Measurements from ENCODE around the gene CACNA1C. TPM values are rescaled to one million over a fixed set of nuclear protein-coding genes. Genes with fewer than 3 reads are reported as not detected.

Gene CACNA1C
- total RNA-seq, 1 donor = 16.6 TPM

GRCh38 chr12:2259369-2259768 is 206.6 kb downstream of the CACNA1C start:
- DNase-seq (ENCODE audit: low read depth) = no peak
- no peak for TF ChIP-seq CTCF (IDR thresholded peaks at IDR 0.05; ENCODE audit: insufficient read depth, low read length)
- H3K4me3 ChIP-seq (ENCODE audit: low read depth, low read length) = no peak overlapping the region

GRCh38 chr12:2260441-2260840 is 207.7 kb downstream of the CACNA1C start:
- TF ChIP-seq CTCF (IDR thresholded peaks at IDR 0.05; ENCODE audit: insufficient read depth, low read length) = no peak
- H3K4me3 ChIP-seq (ENCODE audit: low read depth, low read length) = no peak overlapping the region
- no peak for DNase-seq (ENCODE audit: low read depth)

- DNase-seq (ENCODE audit: low read depth) = no peak
- no peak for TF ChIP-seq CTCF (IDR thresholded peaks at IDR 0.05; ENCODE audit: insufficient read depth, low read length)
- H3K4me3 ChIP-seq (ENCODE audit: low read depth, low read length) = no peak overlapping the region
Measured at GRCh38 chr12:2261708-2262107, 208.9 kb downstream of the CACNA1C start.

- H3K4me3 ChIP-seq (ENCODE audit: low read depth, low read length) = no peak overlapping the region
- DNase-seq (ENCODE audit: low read depth) = no peak
- no peak for TF ChIP-seq CTCF (IDR thresholded peaks at IDR 0.05; ENCODE audit: insufficient read depth, low read length)
Measured at GRCh38 chr12:2262449-2262848, 209.7 kb downstream of the CACNA1C start.

- DNase-seq (ENCODE audit: low read depth) = no peak
- no peak overlapping the region for H3K4me3 ChIP-seq (ENCODE audit: low read depth, low read length)
Measured at GRCh38 chr12:2263901-2264300, 211.1 kb downstream of the CACNA1C start.

GRCh38 chr12:2264651-2265232 is 212.0 kb downstream of the CACNA1C start:
- H3K4me3 ChIP-seq (ENCODE audit: low read depth, low read length) = no peak overlapping the region
- DNase-seq (ENCODE audit: low read depth) = peak; percentile 99

More at GRCh38 chr12:2263901-2264300, 211.1 kb downstream of the CACNA1C start:
- no peak for TF ChIP-seq CTCF (IDR thresholded peaks at IDR 0.05; ENCODE audit: insufficient read depth, low read length)

More at GRCh38 chr12:2264651-2265232, 212.0 kb downstream of the CACNA1C start:
- no peak for TF ChIP-seq CTCF (IDR thresholded peaks at IDR 0.05; ENCODE audit: insufficient read depth, low read length)

All from fibroblast of the aortic adventitia (primary cell).